Measurements from ENCODE around the gene NTRK1.

NTRK1 gene

DNA sequence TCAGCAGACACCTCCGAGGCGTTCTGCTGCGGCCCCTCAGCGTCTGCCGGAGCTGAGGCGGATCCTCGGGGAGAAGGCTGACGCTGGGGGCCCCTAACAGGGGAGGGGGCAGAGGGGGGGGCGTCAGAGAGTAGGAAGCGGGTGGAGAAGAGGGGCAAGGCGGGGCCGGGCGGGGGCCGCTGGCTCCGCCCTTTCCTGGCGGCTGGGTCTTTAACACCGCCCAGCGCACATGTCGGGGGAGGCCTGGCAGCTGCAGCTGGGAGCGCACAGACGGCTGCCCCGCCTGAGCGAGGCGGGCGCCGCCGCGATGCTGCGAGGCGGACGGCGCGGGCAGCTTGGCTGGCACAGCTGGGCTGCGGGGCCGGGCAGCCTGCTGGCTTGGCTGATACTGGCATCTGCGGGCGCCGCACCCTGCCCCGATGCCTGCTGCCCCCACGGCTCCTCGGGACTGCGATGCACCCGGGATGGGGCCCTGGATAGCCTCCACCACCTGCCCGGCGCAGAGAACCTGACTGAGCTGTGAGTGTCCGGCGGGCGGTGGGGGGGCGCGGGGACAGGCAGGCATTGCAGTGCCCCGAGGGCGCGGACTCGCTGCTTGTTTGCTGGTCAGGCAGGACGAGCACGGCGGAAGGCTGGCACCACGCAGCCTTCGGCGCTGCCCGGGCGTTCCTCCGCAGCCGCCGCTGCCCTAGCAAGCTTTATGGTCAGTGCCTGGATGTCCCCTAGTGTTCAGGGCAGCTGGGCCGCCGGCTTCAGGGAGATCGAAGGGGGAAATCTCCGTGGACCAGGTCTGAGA is at the start of gene NTRK1:
Gene NTRK1, plus strand, starts transcription at position 238 of the 796 bp plus-strand sequence. Its CDS starts 70 bp downstream, at position 308.
- no peak within 1 kb of the TSS for H3K27ac ChIP-seq
- TF ChIP-seq, protein P1, sequence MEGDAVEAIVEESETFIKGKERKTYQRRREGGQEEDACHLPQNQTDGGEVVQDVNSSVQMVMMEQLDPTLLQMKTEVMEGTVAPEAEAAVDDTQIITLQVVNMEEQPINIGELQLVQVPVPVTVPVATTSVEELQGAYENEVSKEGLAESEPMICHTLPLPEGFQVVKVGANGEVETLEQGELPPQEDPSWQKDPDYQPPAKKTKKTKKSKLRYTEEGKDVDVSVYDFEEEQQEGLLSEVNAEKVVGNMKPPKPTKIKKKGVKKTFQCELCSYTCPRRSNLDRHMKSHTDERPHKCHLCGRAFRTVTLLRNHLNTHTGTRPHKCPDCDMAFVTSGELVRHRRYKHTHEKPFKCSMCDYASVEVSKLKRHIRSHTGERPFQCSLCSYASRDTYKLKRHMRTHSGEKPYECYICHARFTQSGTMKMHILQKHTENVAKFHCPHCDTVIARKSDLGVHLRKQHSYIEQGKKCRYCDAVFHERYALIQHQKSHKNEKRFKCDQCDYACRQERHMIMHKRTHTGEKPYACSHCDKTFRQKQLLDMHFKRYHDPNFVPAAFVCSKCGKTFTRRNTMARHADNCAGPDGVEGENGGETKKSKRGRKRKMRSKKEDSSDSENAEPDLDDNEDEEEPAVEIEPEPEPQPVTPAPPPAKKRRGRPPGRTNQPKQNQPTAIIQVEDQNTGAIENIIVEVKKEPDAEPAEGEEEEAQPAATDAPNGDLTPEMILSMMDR (IDR thresholded peaks at IDR 0.05), result no peak
- TF ChIP-seq ZFX (IDR thresholded peaks at IDR 0.05; ENCODE audit: borderline replicate concordance), result no peak

DNA sequence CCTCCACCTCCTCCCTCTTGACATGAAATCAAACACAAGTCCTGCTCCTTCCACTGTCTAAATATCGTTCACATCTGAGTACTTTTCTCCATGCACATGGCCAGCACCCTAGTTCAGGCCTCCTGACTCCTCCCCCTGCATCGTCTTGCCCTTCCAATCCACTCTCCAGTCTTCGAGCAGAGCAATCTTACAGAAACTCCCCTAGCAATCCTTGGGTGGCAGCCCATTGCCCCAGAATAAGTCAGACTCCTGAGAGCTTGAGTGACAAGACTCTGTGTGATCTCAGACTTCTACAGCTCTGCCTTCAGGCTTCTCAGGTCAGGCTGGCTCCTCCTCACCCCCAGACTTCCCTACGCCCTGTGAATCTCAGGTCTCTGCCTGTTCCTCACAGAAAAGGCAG is 49.5 kb upstream of the NTRK1 start:
- H3K27ac ChIP-seq, result no peak overlapping the region
- TF ChIP-seq, protein P1 (IDR thresholded peaks at IDR 0.05), result no peak
- TF ChIP-seq ZFX (IDR thresholded peaks at IDR 0.05; ENCODE audit: borderline replicate concordance), result no peak

DNA sequence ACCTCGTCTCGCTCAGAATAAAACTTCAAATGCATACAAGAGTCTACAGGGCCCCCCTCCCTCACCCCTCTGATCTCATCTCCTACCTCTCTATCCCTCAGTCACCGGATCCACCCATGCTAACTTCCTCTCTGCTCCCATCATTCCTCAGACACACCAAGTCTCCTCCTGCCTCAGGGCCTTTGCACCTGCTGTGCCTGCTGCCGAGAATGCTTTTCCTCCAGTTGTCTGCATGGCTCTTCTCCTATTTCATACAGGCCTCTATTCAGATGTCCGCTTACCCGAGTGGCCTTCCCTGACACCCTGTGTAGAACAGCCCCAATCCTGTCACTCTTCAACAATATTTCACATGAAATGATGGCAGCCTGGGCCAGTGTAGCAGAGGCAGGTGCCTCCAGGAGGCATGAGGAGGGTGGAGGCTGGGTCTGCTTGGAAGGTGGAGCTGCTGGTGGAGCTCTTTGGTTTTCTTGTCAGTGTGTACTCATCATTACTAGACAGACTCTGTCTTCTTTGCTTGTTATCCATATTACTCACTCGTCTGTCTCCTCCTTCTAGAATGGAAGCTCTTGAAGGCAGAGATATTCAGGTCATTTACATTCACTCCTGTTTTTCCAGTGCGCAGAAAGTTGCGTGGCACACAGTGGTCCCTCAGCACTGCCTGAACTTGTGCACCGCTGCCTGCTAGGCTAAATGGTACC is 48.2 kb upstream of the NTRK1 start:
- H3K27ac ChIP-seq, result no peak overlapping the region
- TF ChIP-seq, protein P1 (IDR thresholded peaks at IDR 0.05), result no peak
- TF ChIP-seq ZFX (IDR thresholded peaks at IDR 0.05; ENCODE audit: borderline replicate concordance), result no peak

DNA sequence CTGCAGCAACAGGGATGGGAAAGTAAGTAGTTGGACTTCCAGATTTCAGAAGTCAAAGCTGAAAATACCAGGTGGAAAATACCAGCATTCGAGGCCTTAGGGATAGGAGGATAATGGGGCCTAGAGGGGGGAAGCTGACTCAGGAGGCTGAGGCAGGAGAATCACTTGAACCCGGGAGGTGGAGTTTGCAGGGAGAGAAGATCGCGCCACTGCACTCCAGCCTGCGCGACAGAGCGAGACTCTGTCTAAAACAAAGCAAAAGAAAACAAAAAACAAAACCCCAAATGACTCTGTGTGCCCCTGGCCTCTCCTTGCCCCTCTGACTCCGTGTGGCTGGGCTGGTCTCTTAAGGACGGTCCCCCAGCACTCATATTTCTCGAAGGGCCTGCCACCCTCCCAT is 47.4 kb upstream of the NTRK1 start:
- no peak overlapping the region for H3K27ac ChIP-seq
- TF ChIP-seq, protein P1 (IDR thresholded peaks at IDR 0.05), result no peak
- no peak for TF ChIP-seq ZFX (IDR thresholded peaks at IDR 0.05; ENCODE audit: borderline replicate concordance)

DNA sequence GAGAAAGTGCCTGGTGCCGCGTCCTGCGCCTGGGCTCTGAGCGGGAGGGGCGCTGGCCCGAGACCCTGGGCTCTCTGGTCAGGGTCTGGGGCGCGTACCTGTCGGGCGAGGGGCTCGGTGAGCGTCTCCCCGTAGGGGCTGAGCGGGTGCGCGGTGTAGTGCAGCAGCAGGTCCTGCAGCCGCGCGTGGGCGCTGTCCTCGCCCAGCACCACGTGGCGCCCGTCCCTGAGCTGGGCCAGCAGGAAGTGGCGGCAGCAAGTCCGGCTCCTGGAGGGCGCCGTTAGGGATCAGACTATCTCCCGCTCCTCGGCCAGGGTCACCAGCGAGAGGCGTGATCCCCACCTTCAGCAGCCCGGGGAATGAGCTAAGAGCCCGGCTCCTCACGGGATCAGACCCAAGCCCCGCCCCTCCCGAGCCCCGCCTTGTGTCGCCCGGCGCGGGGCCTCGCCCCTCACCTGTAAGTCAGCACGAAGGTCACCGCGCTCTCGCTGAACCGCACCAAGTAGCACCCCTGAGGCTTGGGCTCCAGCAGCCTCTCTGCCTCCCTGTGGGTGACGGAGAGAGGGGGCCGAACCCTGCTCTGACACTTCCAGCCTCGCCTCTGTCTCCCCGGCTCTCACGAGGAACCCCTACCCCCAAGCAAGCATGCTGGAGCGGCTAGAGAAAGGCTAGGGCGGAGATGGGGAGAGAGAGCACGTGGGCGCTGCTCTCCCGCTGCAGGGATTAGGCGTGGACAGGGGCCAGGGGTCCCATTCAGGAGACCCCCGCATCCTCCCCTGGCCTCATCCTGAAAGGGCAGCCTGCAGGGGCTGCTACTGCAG is 46.7 kb upstream of the NTRK1 start:
- TF ChIP-seq ZFX (IDR thresholded peaks at IDR 0.05; ENCODE audit: borderline replicate concordance), result no peak
- TF ChIP-seq, protein P1 (IDR thresholded peaks at IDR 0.05), result peak; percentile 96
- H3K27ac ChIP-seq, result peak overlapping the region; percentile 15; the same call in 1 of the 2 replicates

DNA sequence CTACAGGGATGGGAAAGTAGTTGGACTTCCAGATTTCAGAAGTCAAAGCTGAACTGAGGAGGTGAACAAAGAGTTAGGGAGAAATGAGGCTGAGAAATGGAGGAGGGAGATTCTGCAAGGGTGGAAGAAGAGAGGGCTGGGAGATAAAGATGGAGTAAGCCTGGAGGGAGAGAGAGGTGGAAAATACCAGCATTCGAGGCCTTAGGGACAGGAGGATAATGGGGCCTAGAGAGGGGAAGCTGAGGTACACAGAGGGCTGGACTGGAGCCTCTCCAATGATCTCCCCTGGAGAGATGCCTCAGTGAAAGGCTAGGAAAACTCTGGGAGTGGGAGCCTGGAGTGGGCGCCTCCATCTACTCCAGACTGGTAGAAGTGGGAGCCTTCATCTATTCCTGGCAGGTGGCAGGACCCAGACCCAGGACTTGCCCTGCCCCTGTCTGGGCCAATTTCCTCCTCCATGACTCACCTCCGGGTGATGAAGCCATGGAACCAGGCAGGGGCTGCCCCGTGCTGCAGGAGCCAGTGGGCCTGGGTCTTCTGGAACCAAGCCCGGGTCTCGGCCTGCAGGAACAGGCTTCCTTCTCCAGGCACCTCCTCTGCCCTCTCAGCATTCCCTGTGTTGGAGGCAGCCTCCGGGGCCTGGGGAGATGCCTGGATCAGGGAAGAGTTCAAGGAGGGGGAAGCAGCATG is 45.9 kb upstream of the NTRK1 start:
- H3K27ac ChIP-seq, result no peak overlapping the region
- no peak for TF ChIP-seq ZFX (IDR thresholded peaks at IDR 0.05; ENCODE audit: borderline replicate concordance)
- TF ChIP-seq, protein P1 (IDR thresholded peaks at IDR 0.05), result no peak
